NT2/D1 (cell line): ENCODE measurements around the gene ANKS3.

Source experiments
- SUZ12 ChIP-seq: IDR thresholded peaks from 2 replicates; pipeline ENCODE4 v1.6.1; 2011; ENCODE audit not compliant: insufficient read length, insufficient read depth; ENCODE audit errors: extremely low read depth
- YY1 ChIP-seq: IDR thresholded peaks from 2 replicates; pipeline ENCODE4 v1.6.1; 2011; ENCODE audit not compliant: insufficient read length, insufficient read depth
- ZNF274 ChIP-seq: IDR thresholded peaks from 2 replicates; pipeline ENCODE4 v1.6.1; 2011; ENCODE audit warnings: mild to moderate bottlenecking, low read depth, low read length

DNA sequence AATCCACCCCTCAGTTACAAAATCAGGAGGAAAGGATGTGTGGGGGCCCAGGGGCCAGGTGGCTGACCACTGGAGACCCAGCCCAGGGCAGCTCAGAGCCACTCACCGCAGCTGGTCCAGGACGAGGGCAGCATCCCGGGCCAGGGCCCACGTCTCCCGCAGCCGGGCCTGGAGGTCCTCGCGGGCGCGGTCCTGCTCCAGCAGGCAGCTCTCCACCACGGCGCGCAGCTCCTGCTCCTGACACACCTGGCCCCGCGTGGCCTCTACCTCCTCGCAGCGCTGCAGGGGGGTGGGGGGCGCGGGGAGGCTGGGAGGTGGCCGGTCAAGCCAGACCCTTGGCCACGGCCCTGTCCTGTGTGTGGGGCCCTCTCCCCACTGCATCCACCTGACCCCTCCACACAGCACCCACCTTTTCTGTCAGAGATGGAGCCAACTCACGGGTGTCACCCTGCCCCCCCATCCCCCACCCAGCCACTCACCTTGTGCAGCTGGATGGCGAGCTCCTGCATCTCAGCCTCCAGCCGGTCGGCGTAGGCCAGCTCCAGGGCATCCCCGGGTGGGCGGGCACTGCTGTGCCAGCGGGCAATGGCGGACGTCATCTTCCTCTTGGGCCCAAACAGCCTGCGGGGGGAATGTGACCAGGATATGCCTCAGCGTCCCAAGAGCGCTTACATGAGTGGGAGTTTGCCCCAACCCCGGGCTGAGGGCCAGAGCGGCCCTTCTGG, 35.6 kb downstream of the ANKS3 start:
- TF ChIP-seq SUZ12, result no peak
- no peak for TF ChIP-seq ZNF274
- TF ChIP-seq YY1, result no peak
